ENCODE measurements around the gene NXF3. TPM values are rescaled to one million over a fixed set of nuclear protein-coding genes. Genes with fewer than 3 reads are reported as not detected.
"Not testable (repeated sequence)": the region's sequence is repeated elsewhere in the genome, so short reads cannot be mapped to it uniquely, and the experiment has no call there.

Gene NXF3
- total RNA-seq, 2 experiments from 2014 or later: not detected

GRCh38 chrX:103099691-103100090, 6.7 kb upstream of the NXF3 start:
- CTCF ChIA-PET: no interaction called here
- Mint-ChIP-seq H3K4me3 (no peak overlapping the region), H3K36me3 (ENCODE audit: low read depth) (no peaks in the 10 kb centered on the region), H3K27me3 (ENCODE audit: low read depth) (no peaks in the 10 kb centered on the region), H3K9me3 (ENCODE audit: insufficient read depth) (no peaks in the 10 kb centered on the region), H3K4me1 (ENCODE audit: low read depth) (no peaks in the 10 kb centered on the region), H3K27ac (no peak overlapping the region)
- DNase-seq (no peak), ATAC-seq (no peak)
- POLR2A ChIA-PET: no interaction called here

GRCh38 chrX:103098488-103098887, 5.5 kb upstream of the NXF3 start:
- CTCF ChIA-PET: no interaction called here

DNA sequence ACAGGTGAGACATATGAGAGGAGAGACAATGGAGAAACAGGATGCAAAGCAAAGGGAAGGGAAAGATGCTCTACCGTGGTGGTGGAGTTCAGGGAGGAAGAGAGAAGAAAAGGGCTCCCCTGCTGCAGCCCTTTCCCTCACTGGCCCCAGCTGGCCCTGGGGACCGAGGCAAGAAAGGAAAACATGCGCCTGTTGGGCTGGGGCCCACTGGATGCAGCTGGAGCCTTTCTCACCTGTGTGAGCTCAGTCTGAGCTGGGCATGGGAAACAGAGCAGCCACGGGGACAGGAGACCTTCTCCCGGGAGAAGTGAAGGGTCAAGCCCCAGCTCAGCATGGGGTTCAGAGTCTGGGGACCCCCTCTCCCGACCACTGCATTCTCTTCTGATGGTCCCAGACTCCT, 11.9 kb downstream of the NXF3 start:
- Mint-ChIP-seq H3K36me3 (ENCODE audit: low read depth) (no peaks in the 10 kb centered on the region), H3K27me3 (ENCODE audit: low read depth) (no peaks in the 10 kb centered on the region), H3K9me3 (ENCODE audit: insufficient read depth) (no peaks in the 10 kb centered on the region), H3K27ac (no peak overlapping the region), H3K4me1 (ENCODE audit: low read depth) (no peaks in the 10 kb centered on the region), H3K4me3 (no peak overlapping the region)
- ChIA-PET CTCF (no interaction called here), POLR2A (no interaction called here)
- DNase-seq (no peak), ATAC-seq (no peak)

More at GRCh38 chrX:103098488-103098887, 5.5 kb upstream of the NXF3 start:
- Mint-ChIP-seq H3K4me3 (no peak overlapping the region), H3K27ac (no peak overlapping the region), H3K9me3 (ENCODE audit: insufficient read depth) (no peaks in the 10 kb centered on the region), H3K4me1 (ENCODE audit: low read depth) (no peaks in the 10 kb centered on the region), H3K36me3 (ENCODE audit: low read depth) (no peaks in the 10 kb centered on the region), H3K27me3 (ENCODE audit: low read depth) (no peaks in the 10 kb centered on the region)
- DNase-seq (no peak), ATAC-seq (no peak)
- POLR2A ChIA-PET: no interaction called here

GRCh38 chrX:103073467-103073866, 19.5 kb downstream of the NXF3 start:
- H3K27ac Mint-ChIP-seq: no peak overlapping the region
- H3K27me3 Mint-ChIP-seq (ENCODE audit: low read depth): no peaks in the 10 kb centered on the region
- ChIA-PET CTCF (no interaction called here), POLR2A (no interaction called here)
- no peaks in the 10 kb centered on the region for H3K4me1 Mint-ChIP-seq (ENCODE audit: low read depth)
- H3K4me3 Mint-ChIP-seq: no peak overlapping the region
- no peaks in the 10 kb centered on the region for H3K9me3 Mint-ChIP-seq (ENCODE audit: insufficient read depth)
- DNase-seq (no peak), ATAC-seq (no peak)
- no peaks in the 10 kb centered on the region for H3K36me3 Mint-ChIP-seq (ENCODE audit: low read depth)

DNA sequence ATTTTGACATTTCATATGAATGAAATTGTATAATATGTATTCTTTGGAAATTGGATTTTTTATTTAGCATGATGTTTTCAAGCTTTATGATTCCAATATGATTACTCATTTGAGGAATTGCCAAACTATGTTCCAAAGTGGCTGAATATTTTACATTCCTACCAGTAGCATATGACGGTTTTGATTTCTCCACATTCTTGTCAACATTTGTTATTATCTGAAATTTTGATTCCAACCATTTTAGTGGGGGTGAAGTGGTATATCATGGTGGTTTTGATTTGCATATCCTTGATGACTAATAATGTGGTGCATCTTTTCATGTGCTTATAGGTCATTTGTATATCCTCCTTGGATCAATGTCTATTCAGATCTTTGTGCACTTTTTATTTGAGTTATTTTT, 26.3 kb downstream of the NXF3 start:
- peaks cover 2% of the 10 kb centered on the region for H3K27me3 Mint-ChIP-seq (ENCODE audit: low read depth)
- H3K4me3 Mint-ChIP-seq: no peak overlapping the region
- H3K27ac Mint-ChIP-seq: no peak overlapping the region
- no peak for ATAC-seq
- ChIA-PET POLR2A (no interaction called here), CTCF (no interaction called here)
- DNase-seq: no peak
- no peaks in the 10 kb centered on the region for H3K4me1 Mint-ChIP-seq (ENCODE audit: low read depth)
- no peaks in the 10 kb centered on the region for H3K9me3 Mint-ChIP-seq (ENCODE audit: insufficient read depth)
- no peaks in the 10 kb centered on the region for H3K36me3 Mint-ChIP-seq (ENCODE audit: low read depth)

- H3K4me1 Mint-ChIP-seq (ENCODE audit: low read depth): no peaks in the 10 kb centered on the region
- CTCF ChIA-PET: no interaction called here
- DNase-seq (peak; percentile 20), ATAC-seq (no peak)
- H3K27ac Mint-ChIP-seq: no peak within 1 kb of the TSS
- H3K27me3 Mint-ChIP-seq (ENCODE audit: low read depth): peaks cover 2% of the 10 kb centered on the region
- no peaks in the 10 kb centered on the region for H3K36me3 Mint-ChIP-seq (ENCODE audit: low read depth)
- POLR2A ChIA-PET: no interaction called here
- H3K9me3 Mint-ChIP-seq (ENCODE audit: insufficient read depth): no peaks in the 10 kb centered on the region
- H3K4me3 Mint-ChIP-seq: no peak within 1 kb of the TSS
Observed at GRCh38 chrX:103063918-103064434, 29.0 kb downstream of the NXF3 start, which contains the start of gene BEX1. BEX1 (minus strand) TSS chrX:103064171; CDS start chrX:103063274, 897 bp downstream.

GRCh38 chrX:103063191-103063845, 29.6 kb downstream of the NXF3 start:
- no peaks in the 10 kb centered on the region for H3K4me1 Mint-ChIP-seq (ENCODE audit: low read depth)
- peaks cover 2% of the 10 kb centered on the region for H3K27me3 Mint-ChIP-seq (ENCODE audit: low read depth)
- ATAC-seq (no peak), DNase-seq (peak; percentile 20)
- no peaks in the 10 kb centered on the region for H3K9me3 Mint-ChIP-seq (ENCODE audit: insufficient read depth)
- H3K4me3 Mint-ChIP-seq: no peak overlapping the region
- ChIA-PET POLR2A (no interaction called here), CTCF (no interaction called here)
- no peaks in the 10 kb centered on the region for H3K36me3 Mint-ChIP-seq (ENCODE audit: low read depth)
- no peak overlapping the region for H3K27ac Mint-ChIP-seq

GRCh38 chrX:103061486-103061885, 31.5 kb downstream of the NXF3 start:
- DNase-seq (no peak), ATAC-seq (no peak)
- H3K9me3 Mint-ChIP-seq (ENCODE audit: insufficient read depth): no peaks in the 10 kb centered on the region
- ChIA-PET CTCF (no interaction called here), POLR2A (no interaction called here)
- no peak overlapping the region for H3K27ac Mint-ChIP-seq
- H3K36me3 Mint-ChIP-seq (ENCODE audit: low read depth): no peaks in the 10 kb centered on the region
- H3K27me3 Mint-ChIP-seq (ENCODE audit: low read depth): peaks cover 8% of the 10 kb centered on the region
- H3K4me1 Mint-ChIP-seq (ENCODE audit: low read depth): no peaks in the 10 kb centered on the region
- no peak overlapping the region for H3K4me3 Mint-ChIP-seq

DNA sequence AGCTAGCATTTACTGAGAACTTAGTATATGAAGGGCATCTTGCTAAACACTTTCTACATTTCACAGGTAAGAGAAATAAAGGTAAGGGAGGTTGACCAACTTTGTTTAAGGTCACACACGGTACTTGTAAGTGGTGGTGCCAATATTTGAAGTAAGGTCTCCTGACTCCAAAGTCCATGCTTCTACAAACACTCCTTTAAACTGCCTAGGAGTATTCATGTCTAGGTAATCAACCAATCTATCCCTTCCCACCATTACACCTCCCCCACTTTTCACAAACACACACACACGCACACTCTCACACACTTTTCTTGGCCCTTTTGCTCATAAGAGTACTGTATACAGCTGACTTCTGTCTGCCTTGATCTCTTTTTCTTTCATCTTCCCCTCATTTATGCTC, 36.0 kb downstream of the NXF3 start:
- DNase-seq: no peak
- Mint-ChIP-seq H3K9me3 (ENCODE audit: insufficient read depth) (no peaks in the 10 kb centered on the region), H3K4me3 (no peak overlapping the region), H3K27me3 (ENCODE audit: low read depth) (peaks cover 6% of the 10 kb centered on the region), H3K27ac (no peak overlapping the region), H3K4me1 (ENCODE audit: low read depth) (no peaks in the 10 kb centered on the region), H3K36me3 (ENCODE audit: low read depth) (no peaks in the 10 kb centered on the region)
- POLR2A ChIA-PET: no interaction called here
- CTCF ChIA-PET: no interaction called here
- no peak for ATAC-seq

- H3K27me3 Mint-ChIP-seq (ENCODE audit: low read depth): peaks cover 7% of the 10 kb centered on the region
- no peaks in the 10 kb centered on the region for H3K4me1 Mint-ChIP-seq (ENCODE audit: low read depth)
- no peak for ATAC-seq
- H3K4me3 Mint-ChIP-seq: no peak overlapping the region
- CTCF ChIA-PET: no interaction called here
- DNase-seq: no peak
- no peaks in the 10 kb centered on the region for H3K9me3 Mint-ChIP-seq (ENCODE audit: insufficient read depth)
- no peak overlapping the region for H3K27ac Mint-ChIP-seq
- POLR2A ChIA-PET: no interaction called here
- no peaks in the 10 kb centered on the region for H3K36me3 Mint-ChIP-seq (ENCODE audit: low read depth)
Observed at GRCh38 chrX:103052625-103053024, 40.3 kb downstream of the NXF3 start.

DNA sequence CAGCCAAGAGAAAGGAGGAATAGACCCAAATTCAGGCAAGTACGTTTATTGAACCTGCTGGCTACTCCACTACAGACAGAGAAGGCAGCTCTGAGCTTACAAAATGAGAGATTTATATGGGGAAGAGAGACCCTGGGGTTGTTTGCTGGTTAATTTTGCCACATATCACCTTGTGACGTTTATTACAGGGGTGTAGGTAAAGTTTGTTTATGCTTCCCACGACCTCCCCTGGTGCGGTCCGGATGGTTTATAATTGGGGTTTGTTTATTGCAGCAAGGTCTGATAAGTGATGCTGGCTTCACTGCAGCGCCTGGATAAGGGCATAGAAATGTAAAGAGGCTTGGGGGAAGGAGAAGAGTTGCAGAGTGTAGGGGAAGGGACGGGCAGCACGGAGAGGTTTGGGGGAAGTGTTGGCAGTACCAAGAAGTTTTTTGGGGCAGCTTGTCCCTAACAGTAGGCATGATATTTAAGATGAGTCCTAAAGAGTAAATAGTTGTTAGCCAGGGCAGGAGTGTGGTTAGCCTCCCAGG, 41.6 kb downstream of the NXF3 start:
- Mint-ChIP-seq H3K36me3 (ENCODE audit: low read depth) (no peaks in the 10 kb centered on the region), H3K4me1 (ENCODE audit: low read depth) (no peaks in the 10 kb centered on the region), H3K27me3 (ENCODE audit: low read depth) (peaks cover 3% of the 10 kb centered on the region), H3K9me3 (ENCODE audit: insufficient read depth) (no peaks in the 10 kb centered on the region), H3K27ac (no peak overlapping the region), H3K4me3 (no peak overlapping the region)
- ChIA-PET CTCF (no interaction called here), POLR2A (no interaction called here)
- no peak for ATAC-seq
- no peak for DNase-seq

DNA sequence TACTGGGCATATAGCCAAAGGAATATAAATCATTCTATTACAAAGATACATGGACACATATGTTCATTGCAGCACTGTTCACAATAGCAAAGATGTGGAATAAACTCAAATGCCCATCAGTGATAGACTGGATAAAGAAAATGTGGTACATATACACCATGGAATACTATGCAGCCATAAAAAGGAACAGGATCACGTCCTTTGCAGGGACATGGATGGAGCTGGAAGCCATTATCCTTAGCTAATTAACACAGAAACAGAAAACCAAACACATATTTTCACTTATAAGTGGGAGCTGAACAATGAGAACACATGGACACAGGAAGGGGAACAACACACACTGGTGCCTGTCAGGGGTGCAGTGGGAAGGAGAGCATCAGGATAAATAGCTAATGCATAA, 59.6 kb downstream of the NXF3 start:
- H3K27me3 Mint-ChIP-seq (ENCODE audit: low read depth); H3K27ac Mint-ChIP-seq; CTCF ChIA-PET; DNase-seq; H3K4me3 Mint-ChIP-seq; H3K9me3 Mint-ChIP-seq (ENCODE audit: insufficient read depth); POLR2A ChIA-PET; H3K4me1 Mint-ChIP-seq (ENCODE audit: low read depth); ATAC-seq; H3K36me3 Mint-ChIP-seq (ENCODE audit: low read depth): not testable (repeated sequence)

Measured in activated CD8-positive, alpha-beta T cell treated with anti-CD3 and anti-CD28 coated beads, Interleukin-2, amount 10 ng/mL, durations not matched to agents 7 days and 5 days (primary cell).